Activated CD4-positive, alpha-beta T cell treated with anti-CD3 and anti-CD28 coated beads, Interleukin-2, amount 50 U/mL, for 24 hours (primary cell): ENCODE measurements around the gene PDCD4.

Experiments used
- DNase-seq, 2 donors: peaks; one replicate each; pipeline ENCODE4 v3.0.0-alpha.2; 2020; ENCODE audit warnings: low read depth in 1 of 2, low spot score in 1 of 2

Gene PDCD4

DNA sequence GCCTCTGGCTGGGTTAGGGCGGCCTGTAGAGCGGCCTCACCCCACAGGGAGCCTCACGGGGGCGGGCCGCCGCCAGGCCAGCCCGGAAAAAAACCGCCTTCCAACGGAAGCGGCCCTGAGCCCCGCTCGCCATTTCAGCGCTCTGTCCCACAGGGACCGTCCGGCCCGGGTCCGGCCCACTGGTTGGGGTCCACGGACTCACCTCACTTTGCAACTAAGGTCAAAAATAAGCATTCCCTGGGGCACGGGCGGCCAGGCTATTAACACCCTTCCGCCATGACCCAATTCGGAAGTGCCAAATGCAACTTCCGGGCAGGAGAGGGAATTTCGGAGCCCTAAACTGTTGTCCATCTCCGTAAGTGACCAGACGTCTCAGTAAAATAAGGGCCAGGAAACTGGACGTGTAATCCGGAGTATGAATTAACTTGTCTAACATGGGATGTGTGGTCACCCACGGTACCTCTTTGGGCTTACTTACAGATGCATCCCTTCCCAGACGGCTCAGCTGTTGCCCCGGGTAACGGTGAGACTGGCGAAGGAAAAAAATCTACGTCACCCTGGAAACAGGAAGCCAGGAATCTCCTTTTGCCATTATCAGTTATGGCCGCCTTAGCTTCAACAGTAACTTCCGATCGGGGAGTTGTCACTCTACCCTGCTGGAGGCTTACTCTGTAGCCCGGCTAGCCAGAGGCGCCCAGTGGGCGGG lies 47.1 kb downstream of the PDCD4 start, which contains the start of gene BBIP1:
BBIP1 (minus strand) TSS at position 538 of the 706 bp plus-strand sequence. CDS start 1,023 bp downstream, outside the sequence.
- DNase-seq: peak in 1 of 2 donors; percentile 90

DNA sequence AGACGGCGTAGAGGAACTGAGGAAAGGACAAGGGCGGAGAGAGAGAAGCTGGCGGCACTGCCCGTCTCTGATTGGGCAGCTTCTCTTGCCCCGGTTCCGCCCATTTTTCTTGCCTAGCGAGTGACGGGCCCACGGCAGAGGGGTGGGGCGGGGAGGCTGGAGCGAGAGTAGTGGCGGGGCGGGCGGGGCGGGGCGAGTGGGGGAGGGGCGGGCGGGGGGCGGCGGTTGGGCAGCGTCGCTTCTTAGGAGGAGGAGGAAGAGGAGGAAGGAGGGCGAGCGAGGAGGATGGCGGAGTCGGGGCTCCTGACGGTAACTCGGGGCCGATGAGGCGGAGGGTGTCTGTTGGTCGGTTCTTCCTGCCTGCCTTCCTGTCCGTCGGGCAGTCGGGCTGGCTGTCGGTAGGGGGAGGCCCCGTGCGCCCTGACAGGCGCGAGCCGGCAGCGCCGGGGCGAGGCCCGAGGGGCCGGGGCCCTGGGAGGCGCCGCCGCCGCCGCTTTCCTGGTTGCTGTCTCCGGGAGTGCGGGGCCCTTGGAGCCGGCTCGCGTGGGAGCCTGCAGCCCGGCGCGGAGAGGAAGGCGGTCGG lies 47.7 kb downstream of the PDCD4 start, which contains the start of gene SHOC2:
SHOC2 (plus strand) TSS at position 256 of the 583 bp plus-strand sequence. CDS start 44,755 bp downstream, outside the sequence.
- peak in 1 of 2 donors; percentile 99 for DNase-seq

DNA sequence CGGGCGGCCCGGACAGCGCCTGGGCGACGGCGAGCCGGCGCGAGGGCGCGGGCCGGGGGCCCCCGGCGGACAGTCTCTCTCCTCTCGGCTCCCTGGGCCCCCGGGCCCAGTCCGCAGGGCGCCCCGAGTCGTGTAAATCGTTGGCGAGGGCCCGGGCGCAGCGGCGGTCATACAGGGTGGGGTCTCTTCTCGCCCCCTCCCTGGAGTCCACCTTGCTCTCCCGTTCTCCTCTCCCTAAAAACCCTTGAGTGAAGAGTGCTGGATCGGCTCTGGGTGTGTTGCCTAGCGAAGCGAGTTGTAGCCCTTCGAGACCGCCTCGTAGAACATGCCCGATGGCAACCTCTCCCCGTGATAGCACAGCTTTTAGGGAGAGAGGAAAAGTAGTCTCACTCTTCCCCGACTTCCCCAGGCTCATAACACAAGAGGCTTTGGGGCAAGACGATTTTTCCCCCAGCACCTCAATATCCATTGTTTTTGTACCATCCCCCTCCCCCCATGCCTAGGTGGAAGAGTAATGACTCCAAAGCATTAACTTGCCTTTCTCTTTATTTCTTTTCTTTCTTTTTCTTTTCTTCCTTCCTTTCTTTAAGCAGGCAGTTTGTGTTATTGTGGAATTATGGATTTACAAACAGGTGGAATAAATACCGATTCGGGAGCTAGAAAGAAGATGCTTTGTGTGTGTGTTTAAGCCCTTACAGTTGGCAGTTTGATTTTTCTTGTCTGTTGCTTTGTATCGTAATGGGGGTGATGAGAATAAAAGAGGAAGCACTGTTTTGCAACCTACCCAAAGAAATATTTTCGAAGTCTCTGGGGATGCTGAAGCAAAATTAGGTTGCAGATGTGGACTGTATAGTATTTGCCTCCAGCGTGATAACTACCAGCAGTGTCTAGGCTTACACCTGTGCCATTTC lies 48.5 kb downstream of the PDCD4 start:
- no peak for DNase-seq

DNA sequence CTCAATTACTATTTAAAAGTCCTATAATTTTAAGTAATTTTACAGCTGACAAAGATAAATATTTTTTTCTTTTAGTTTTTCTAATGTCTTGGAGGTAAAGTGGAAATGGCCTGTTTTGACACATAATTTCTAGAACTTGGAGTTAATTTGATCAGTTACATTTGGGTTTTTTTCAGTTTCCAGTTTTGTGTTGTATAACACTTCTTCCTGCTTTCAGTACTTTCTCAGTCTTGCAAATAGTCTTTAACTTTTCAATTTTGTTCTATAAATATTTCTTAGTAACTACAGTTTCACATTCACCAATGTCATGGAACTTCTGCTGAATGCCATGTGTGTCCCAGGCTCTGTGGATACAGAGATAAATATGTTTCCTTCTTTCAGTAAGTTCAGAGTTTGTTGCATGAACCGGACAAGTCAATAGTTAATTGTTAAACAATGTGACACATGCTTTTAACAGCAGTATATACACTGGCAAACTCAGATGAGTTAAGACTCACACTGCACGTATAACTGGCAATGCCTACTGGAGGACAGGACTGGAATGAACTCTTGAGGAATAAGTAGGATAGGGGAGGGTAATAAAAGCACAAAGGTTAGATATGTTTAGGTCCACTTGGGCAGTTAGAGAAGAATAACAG lies 52.2 kb downstream of the PDCD4 start:
- DNase-seq: no peak

- no peak for DNase-seq
These were observed 55.7 kb downstream of the PDCD4 start for GRCh38 chr10:110927461-110927860.

DNA sequence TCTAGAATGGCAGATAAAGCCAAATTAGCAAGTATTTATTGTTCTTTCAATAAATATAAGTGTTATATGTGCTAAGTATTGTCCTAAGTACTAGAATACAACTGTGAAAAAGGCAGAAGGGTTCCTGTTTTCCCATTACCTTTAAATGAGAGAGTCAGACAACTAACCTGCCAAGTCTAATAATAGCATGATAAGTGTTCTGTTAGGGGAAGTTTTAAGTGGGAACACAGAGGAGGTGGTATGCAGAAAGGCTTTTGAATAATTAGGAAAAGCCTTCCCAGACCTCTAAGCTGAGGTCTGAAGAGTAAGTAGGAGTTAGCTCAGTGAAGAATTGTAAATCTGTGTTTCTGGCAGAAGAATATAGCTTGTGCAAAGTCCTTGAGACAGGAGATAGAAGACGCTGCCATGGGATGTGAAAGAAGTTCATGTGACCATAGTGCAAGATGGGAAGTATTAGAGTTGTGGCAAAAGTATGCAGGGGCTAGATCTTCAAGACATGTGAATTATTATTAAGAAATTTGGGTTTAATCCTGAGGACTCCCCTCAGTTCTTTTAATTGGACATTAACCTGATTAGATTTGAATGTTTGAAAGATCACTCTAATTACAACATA lies 60.1 kb downstream of the PDCD4 start:
- no peak for DNase-seq

- DNase-seq: no peak
These were observed 60.9 kb downstream of the PDCD4 start for GRCh38 chr10:110932505-110933180.

DNA sequence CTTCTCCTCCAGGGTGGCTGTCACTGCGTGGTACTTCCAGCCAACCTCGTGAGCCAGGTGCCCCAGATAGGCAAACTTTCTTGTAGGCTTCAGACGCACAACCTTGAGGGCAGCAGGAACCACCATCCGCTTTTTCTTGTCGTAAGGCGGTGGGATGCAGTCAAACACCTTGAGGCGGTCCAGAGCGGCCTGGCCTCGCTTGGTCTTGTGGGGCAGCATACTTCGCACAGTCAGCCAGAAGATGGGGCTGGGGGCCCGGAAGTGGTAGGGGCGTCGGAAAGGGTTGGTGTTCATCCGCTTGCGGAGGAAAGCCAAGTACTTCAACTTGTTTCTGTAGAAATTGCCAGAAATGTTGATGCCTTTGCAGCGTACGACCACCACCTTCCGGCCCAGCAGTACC lies 65.0 kb downstream of the PDCD4 start:
- no peak for DNase-seq

GRCh38 chr10:110939419-110939818 lies 67.7 kb downstream of the PDCD4 start:
- no peak for DNase-seq

GRCh38 chr10:110944792-110945396 lies 73.2 kb downstream of the PDCD4 start:
- DNase-seq: no peak

- no peak for DNase-seq
These were observed 74.8 kb downstream of the PDCD4 start for GRCh38 chr10:110946496-110946895.

GRCh38 chr10:110947061-110947595 lies 75.4 kb downstream of the PDCD4 start:
- no peak for DNase-seq
